DMS114 treated with DMSO at 0.1 percent for 48 hours (cell line): Measurements from ENCODE around the gene UTP15.

Experiments used
- DNase-seq: peaks from one replicate; lab custom pipeline; 2025; ENCODE audit not compliant: unreplicated experiment; lab: John Stamatoyannopoulos, UW

The UTP15 gene

GRCh38 chr5:73619606-73620333 is 54.2 kb downstream of the UTP15 start:
- no peak for DNase-seq

GRCh38 chr5:73620334-73620687 is 54.8 kb downstream of the UTP15 start:
- DNase-seq, result no peak

GRCh38 chr5:73623060-73623459 is 57.5 kb downstream of the UTP15 start:
- no peak for DNase-seq

- DNase-seq, result no peak
Measured at GRCh38 chr5:73623901-73624404, 58.4 kb downstream of the UTP15 start.

GRCh38 chr5:73624888-73625287 is 59.3 kb downstream of the UTP15 start:
- DNase-seq, result no peak

DNA sequence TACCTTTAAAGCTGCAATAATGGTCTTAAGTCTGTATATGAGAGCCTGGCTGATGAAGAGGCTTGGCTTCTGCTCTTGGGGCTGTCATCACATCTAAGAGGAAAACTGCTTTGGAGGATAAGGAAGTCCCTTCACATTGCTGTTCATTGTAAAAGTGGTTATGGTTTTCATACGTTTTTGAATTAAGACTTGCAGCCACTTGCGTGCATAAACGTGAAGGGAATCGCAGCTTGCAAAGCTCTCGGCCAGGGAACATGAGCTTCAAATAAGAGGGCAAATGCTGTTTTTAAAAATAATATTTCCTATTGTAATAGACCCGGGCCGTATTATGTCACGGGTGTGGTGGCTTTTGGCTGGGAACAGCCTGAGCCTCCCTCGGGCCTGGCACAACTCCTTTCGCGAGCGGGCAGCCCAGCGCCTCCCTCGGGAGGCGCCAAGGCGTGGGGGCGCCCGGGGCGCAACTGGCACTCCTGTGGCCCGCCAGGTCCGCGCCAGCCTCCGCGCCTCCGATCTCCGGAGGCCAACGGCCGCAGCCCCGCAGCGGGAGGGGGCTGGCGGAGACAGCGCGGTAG is 59.9 kb downstream of the UTP15 start:
- DNase-seq, result no peak

DNA sequence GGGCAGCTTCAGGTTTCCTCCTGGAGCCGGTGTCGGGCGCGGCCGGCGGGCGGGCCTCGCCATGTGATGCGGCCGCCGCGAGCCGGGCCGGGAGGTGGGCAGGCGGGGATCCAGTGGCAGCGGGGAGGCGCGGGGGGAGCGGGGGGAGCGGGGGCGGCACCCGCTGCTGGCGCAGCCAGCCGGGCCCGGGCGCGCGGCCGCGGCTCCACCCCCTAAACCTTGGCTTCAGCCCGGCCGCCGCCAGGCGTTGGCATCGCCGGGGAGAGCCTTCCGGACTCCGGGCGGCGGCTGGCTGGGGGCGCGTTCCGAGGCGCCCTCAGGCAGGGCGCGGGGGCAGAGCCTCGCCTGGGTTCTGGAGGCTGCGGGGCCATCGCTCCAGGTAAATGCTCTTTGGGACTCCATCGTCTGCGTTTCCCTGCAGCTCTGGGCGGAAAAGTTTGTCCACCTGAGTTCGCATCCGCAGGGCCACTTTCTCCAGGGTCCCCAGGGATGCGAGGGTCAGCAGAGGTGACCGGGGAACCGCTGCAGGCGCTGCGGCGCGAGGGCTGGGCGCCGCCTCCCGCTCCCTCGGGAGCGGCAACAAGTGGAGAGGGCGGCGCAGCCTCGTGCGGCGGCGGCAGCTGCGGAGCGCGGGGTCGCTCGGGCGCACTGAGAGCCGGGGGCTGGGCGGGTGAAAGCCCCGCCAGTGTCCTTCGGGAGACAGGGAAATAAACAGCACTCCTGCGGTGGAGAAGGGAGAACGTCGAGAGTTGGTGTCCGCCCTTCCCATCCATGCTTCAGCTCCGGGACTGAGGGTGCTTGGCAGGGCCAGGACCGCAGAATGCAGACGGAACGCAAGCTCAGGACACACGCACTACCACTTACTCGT is 60.6 kb downstream of the UTP15 start, which contains the start of gene ARHGEF28:
Gene ARHGEF28, plus strand, starts transcription at position 253 of the 868 bp plus-strand sequence. CDS start 58,656 bp downstream, outside the sequence.
- DNase-seq, result peak; percentile 8

DNA sequence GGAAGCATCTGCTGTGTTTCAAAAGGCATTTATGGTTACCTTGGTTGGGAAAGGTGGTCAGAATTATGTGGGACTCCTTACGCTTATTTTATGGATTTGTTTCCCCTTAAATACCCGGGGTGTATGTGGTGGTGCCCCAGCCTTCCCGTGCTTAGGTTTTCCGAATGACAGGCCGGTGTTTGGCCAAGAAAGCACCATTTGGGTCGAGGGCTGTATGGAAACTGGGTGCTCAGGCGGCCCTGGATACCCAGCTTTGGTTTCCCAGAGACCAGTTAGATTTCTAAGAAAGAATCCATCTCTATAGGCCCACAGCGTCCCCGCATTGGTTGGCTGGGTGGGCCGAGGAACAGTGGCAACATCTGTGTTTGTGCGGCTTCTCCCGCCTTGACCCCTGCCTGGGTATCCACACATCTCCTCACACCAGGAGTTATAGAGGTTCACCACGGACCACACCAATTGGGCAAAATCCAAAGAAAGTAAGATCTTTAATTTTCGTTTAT is 61.3 kb downstream of the UTP15 start:
- no peak for DNase-seq

GRCh38 chr5:73629456-73629855 is 63.9 kb downstream of the UTP15 start:
- no peak for DNase-seq

GRCh38 chr5:73630765-73631164 is 65.2 kb downstream of the UTP15 start:
- no peak for DNase-seq

GRCh38 chr5:73631500-73631899 is 66.0 kb downstream of the UTP15 start:
- no peak for DNase-seq
